GM10266 (cell line): ENCODE measurements around the gene SSBP3.

Experiments
- DNase-seq: peaks from one replicate; pipeline ENCODE4 v3.0.0; 2012; ENCODE audit errors: extremely low spot score
- TF ChIP-seq, protein P1 (sequence below): IDR thresholded peaks from 2 replicates; pipeline ENCODE4 v1.5.1; 2012; ENCODE audit warnings: mild to moderate bottlenecking, low read depth; ENCODE audit not compliant: control insufficient read depth, insufficient read depth; ENCODE audit errors: missing control alignments

SSBP3 gene

DNA sequence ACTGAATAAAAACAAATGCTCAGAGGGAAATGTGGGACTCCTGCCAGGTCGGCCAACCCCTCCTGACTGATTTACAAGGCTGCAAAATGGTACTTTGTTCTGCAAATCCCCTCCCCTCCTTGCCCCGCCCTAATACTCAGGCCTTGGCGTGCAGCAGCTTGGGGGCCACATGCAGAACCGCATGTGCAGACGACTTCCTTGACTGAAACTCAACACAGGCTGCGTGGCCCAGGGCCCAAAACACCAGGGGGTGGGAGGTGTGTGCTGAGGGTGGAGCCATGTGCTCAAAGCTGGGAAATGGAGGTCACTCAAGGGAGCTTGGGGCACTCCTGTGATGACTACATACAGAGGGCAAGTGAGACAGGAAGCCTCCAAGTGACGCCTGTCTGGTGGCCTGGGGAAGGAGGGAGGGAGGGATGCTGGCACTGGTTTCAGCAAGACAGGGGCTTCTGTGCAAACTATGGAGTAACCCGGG is 119.0 kb downstream of the SSBP3 start:
- peak; percentile 60 for DNase-seq
- TF ChIP-seq, protein P1, sequence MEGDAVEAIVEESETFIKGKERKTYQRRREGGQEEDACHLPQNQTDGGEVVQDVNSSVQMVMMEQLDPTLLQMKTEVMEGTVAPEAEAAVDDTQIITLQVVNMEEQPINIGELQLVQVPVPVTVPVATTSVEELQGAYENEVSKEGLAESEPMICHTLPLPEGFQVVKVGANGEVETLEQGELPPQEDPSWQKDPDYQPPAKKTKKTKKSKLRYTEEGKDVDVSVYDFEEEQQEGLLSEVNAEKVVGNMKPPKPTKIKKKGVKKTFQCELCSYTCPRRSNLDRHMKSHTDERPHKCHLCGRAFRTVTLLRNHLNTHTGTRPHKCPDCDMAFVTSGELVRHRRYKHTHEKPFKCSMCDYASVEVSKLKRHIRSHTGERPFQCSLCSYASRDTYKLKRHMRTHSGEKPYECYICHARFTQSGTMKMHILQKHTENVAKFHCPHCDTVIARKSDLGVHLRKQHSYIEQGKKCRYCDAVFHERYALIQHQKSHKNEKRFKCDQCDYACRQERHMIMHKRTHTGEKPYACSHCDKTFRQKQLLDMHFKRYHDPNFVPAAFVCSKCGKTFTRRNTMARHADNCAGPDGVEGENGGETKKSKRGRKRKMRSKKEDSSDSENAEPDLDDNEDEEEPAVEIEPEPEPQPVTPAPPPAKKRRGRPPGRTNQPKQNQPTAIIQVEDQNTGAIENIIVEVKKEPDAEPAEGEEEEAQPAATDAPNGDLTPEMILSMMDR: no peak

DNA sequence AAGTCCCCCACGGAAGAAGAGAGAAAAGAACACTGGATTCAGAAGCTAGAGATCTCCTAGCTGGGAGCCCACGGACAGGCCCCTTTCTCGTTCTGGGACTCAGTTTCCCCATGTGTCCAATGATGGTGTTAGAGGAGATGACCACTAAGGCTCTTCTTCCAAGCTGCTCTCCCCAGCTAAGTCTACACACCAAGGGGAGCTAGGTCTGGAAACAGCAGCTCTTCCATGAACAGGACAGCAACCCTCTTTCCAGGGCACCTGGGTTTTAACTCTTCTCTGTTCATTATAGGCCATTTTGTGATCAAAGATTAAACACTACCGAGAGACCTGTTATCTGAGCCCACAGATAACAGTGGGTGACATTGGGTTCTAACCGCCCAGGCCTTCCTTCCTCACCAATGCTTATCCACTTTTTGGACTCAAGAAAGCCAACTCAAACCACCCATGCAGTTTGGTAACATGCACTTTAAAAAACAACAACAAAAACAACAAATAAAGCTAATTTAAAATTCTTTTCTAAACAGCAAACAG is 120.3 kb downstream of the SSBP3 start:
- TF ChIP-seq, protein P1: no peak
- no peak for DNase-seq

DNA sequence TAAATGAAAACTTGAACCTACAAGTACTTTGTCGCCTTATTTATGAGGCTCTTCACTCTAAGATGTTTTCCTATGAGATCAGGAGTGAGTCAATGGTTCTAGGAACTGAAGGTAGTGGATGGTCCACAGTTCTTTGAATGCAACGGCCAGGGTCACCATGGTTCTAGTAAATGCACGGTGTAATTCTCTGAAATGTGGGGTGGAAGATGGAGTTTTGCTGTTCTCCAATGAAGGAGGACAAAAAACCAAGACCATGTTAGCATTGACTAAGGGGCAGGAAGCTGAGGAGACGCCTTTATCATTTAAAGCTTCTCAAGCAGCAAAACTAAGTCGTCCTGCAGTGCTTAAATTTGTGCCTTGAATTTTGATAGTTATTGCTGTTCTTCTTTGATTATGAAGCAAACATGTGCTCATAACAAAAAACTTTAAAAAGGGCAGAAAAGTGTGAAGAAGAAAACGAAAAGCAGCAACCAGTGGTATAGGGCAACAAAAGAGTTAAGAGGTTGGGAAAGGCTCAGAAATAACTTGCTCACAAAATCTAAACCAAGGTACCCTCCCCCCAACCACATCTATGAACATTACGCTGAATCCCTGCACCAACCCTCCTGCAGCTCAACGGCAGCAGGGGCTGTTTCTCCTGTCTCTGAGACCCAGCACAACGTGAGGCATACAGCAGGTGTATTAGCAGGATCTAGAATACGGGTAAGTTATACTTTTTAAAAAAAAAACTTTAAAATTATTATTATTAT is 121.2 kb downstream of the SSBP3 start:
- TF ChIP-seq, protein P1: no peak
- no peak for DNase-seq

DNA sequence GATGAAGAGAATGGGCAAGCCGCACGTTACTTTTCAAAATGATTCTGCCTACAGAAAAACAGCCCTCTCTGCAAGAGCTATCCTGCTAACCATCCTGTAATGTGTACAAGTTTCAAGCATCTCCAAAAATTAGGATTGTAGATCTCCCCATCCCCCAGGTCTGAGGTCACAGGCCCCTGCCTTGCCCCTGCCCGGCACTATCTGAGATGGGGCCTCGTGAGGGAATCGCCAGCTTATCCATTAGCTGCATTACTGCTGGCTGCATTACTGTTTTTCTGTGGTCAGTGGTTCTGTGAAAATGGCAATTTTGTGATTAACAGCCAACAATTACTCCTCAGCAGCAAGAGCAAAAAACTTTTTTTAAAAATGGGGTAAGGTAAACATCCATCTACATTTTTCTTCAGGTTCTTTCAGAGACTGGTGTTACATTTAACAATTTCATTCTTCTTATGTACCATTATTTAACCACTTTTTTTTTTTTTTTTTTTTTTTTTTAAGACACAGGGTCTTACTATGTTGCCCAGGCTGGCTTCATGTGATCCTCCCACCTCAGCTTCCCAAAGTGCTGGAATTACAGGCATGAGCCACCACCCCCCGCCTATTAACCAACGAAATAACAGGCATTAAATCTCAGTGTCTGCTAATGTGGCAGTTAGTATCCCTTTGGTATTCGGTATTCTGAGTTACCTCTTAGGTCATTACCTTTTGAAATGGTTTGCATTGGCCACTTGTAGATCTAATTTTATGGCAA is 122.4 kb downstream of the SSBP3 start:
- TF ChIP-seq, protein P1: no peak
- no peak for DNase-seq

DNA sequence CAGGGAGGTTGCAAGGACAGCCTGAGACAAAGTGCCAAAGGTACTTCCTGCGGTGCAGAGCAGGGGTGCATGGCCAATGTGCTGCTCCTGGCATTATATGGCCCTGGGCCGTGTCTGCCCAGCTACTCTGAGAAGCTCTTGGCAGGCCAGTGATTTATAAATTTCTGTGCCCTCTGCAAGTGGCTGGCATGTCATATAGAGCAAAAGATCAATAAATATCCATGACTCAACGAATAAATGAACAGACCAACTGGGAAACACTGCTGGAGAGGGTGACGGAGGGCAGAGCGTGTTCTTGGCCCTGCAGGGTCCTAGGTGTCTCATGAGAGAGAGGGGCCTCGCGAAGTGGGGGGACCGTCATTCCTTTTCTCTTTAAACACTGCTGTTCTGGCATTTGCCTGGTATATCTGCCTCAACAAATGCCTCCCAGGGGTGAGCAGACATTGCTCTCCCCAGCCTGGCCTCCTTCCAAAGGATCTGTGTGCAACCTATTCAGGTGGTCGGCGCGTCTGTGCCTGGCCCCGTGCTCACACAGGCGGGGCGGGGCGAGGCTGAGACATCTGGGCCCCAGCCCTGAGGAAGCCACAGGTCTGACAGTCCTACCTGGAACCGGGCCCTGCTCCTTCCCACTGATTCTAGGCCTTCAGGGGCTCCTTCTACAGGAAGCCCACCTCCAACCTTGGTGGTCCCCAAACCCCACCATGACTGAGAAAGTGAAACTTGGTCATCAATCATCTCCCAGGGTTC is 123.9 kb downstream of the SSBP3 start:
- TF ChIP-seq, protein P1: no peak
- DNase-seq: no peak

DNA sequence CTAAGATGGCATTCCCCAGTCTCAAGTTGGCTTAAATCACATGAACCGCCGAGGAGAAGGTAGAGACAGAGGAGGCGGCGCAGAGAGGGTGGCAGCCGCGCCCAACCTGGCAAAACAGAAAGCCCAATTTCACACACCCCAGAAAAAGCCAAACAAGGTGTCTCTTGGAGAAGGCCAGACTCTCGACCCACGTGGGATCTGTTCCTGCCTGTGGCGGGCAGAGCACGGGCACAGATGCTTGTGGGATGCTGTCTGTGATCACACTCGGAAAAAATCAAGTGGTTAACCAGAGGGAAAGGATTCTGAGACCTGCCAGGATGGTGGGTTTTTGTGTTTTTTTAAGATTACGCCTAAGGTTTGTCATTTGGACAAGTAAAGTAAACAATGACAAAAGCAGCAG is 125.5 kb downstream of the SSBP3 start:
- DNase-seq: no peak
- TF ChIP-seq, protein P1: no peak
